22Rv1 (cell line): ENCODE measurements around the gene PDGFC.

Experiments used
- ZFX ChIP-seq: fragments of 450-650 bp; IDR thresholded peaks from 2 replicates; pipeline ENCODE4 v1.6.1; 2017; ENCODE audit warnings: antibody characterized with exemption, borderline replicate concordance
- TF ChIP-seq, protein P1 (sequence below): fragments of 450-650 bp; IDR thresholded peaks from 2 replicates; pipeline ENCODE4 v1.5.1; 2017; ENCODE audit warnings: mild to moderate bottlenecking

GRCh38 chr4:156858071-156858470 is 113.5 kb downstream of the PDGFC start:
- TF ChIP-seq, protein P1, sequence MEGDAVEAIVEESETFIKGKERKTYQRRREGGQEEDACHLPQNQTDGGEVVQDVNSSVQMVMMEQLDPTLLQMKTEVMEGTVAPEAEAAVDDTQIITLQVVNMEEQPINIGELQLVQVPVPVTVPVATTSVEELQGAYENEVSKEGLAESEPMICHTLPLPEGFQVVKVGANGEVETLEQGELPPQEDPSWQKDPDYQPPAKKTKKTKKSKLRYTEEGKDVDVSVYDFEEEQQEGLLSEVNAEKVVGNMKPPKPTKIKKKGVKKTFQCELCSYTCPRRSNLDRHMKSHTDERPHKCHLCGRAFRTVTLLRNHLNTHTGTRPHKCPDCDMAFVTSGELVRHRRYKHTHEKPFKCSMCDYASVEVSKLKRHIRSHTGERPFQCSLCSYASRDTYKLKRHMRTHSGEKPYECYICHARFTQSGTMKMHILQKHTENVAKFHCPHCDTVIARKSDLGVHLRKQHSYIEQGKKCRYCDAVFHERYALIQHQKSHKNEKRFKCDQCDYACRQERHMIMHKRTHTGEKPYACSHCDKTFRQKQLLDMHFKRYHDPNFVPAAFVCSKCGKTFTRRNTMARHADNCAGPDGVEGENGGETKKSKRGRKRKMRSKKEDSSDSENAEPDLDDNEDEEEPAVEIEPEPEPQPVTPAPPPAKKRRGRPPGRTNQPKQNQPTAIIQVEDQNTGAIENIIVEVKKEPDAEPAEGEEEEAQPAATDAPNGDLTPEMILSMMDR: no peak
- TF ChIP-seq ZFX: no peak
